Testis (tissue), 3 donors: ENCODE measurements around the gene GFY. TPM values are rescaled to one million over a fixed set of nuclear protein-coding genes. Genes with fewer than 3 reads are reported as not detected.

Source experiments
- DNase-seq: peaks from one replicate; pipeline ENCODE4 v3.0.0-alpha.2; 2019
- H3K27ac ChIP-seq, 2 donors: fragments of 200-600 bp; sonication (generic); one replicate each; pipeline ENCODE4 v1.5.1; 2019
- H3K27me3 ChIP-seq: fragments of 200-600 bp; sonication (generic); one replicate; pipeline ENCODE4 v1.5.1; 2019
- H3K36me3 ChIP-seq: fragments of 200-600 bp; sonication (generic); one replicate; pipeline ENCODE4 v1.5.1; 2017; ENCODE audit warnings: low read depth; ENCODE audit errors: missing control alignments
- H3K4me1 ChIP-seq: fragments of 200-600 bp; sonication (generic); one replicate; pipeline ENCODE4 v1.5.1; 2019
- H3K4me3 ChIP-seq, 2 donors: fragments of 200-600 bp; sonication (generic); one replicate each; pipeline ENCODE4 v1.5.1; 2017 to 2019
- H3K9me3 ChIP-seq: fragments of 200-600 bp; sonication (generic); one replicate; pipeline ENCODE4 v1.5.1; 2017
- CTCF ChIP-seq, 3 experiments: fragments of 450-650 bp in 2 of 3; fragments of 200-600 bp in 1 of 3; sonication (generic) in 1 of 3; IDR thresholded peaks; one replicate each; pipeline ENCODE4 v1.5.1; 2016 to 2019; ENCODE audit warnings: antibody characterized with exemption in 3 of 3, mild to moderate bottlenecking in 2 of 3, moderate library complexity in 1 of 3
- POLR2A ChIP-seq: fragments of 450-650 bp; IDR thresholded peaks from one replicate; pipeline ENCODE4 v1.6.1; 2017; ENCODE audit warnings: antibody characterized with exemption, mild to moderate bottlenecking, moderate library complexity
- WGBS, 2 donors: methylation state at CpG; one replicate each; pipeline ENCODE4 v1.1.5; 2018; 5-methylcytosine and 5-hydroxymethylcytosine counted together
- intact Hi-C: fragments of 100-400 bp; cut with DNase I; formaldehyde crosslinking; loops from one replicate; pipeline ENCODE4 v1.15.1; 2023; ENCODE audit warnings: low total_unique reads
- polyA plus RNA-seq: library from polyadenylated mRNA; stranded (reverse); fragments of 350-450 nt; fragmentation: Illumina TruSeq; extraction: RNeasy Lipid Tissue Mini Kit (QIAGEN cat#74804); gene quantifications from one replicate; pipeline ENCODE4 v1.2.3, GENCODE V29; 2014; ENCODE audit warnings: low read depth, low replicate concordance; ENCODE audit not compliant: insufficient read depth
- total RNA-seq, 2 donors: library from RNA; depleted of rRNA; stranded (reverse); fragments of >200 nt; gene quantifications; one replicate each; pipeline ENCODE4 v1.2.3, GENCODE V29; 2016

The GFY gene
- total and polyA plus RNA-seq, 3 donors from 2014 or later: 0.24 to 0.80 (median 0.62) TPM

- Histone ChIP-seq H3K27me3 (no peaks in the 10 kb centered on the region), H3K4me3 (peak overlapping the region; percentile 23 to 41), H3K9me3 (no peaks in the 10 kb centered on the region), H3K27ac (no peak overlapping the region), H3K4me1 (peaks cover 11% of the 10 kb centered on the region), H3K36me3 (no peaks in the 10 kb centered on the region)
- WGBS, 2 donors: 18 to 19% methylated on average over 19 of the region's 19 CpGs
- TF ChIP-seq CTCF (IDR thresholded peaks at IDR 0.05) (no peak), POLR2A (no peak)
- intact Hi-C loops: loop anchor here (10.0 kb wide), 1 partner anchor 46 kb away; no protein-coding TSS in a partner anchor
- DNase-seq: no peak
Observed at GRCh38 chr19:49440439-49441209, 15.4 kb downstream of the GFY start.

GRCh38 chr19:49441210-49441959 lies 16.2 kb downstream of the GFY start, which contains the start of gene SLC17A7:
SLC17A7 (minus strand) TSS chr19:49441527; CDS start chr19:49441379, 148 bp downstream.
- H3K27me3 ChIP-seq: no peaks in the 10 kb centered on the region
- intact Hi-C loops: loop anchor here (10.0 kb wide), 1 partner anchor 47 kb away; no protein-coding TSS in a partner anchor
- TF ChIP-seq CTCF (IDR thresholded peaks at IDR 0.05): no peak
- TF ChIP-seq POLR2A: no peak
- peaks cover 11% of the 10 kb centered on the region for H3K4me1 ChIP-seq
- peak; percentile 64 for DNase-seq
- H3K36me3 ChIP-seq: no peaks in the 10 kb centered on the region
- no peaks in the 10 kb centered on the region for H3K9me3 ChIP-seq
- H3K27ac ChIP-seq: peak within 1 kb of the TSS in 1 of 2 donors; percentile 77
- peak within 1 kb of the TSS; percentile 23 to 41 for H3K4me3 ChIP-seq
- WGBS, 2 donors: 2 to 3% methylated on average over 27 to 56 of the region's 56 CpGs

- no peaks in the 10 kb centered on the region for H3K9me3 ChIP-seq
- DNase-seq: no peak
- 11 to 20% methylated on average over 14 of the region's 14 CpGs for WGBS, 2 donors
- intact Hi-C loops: loop anchor here (10.0 kb wide), 1 partner anchor 47 kb away; no protein-coding TSS in a partner anchor
- H3K27ac ChIP-seq: peak overlapping the region in 1 of 2 donors; percentile 77
- H3K27me3 ChIP-seq: no peaks in the 10 kb centered on the region
- TF ChIP-seq POLR2A (no peak), CTCF (IDR thresholded peaks at IDR 0.05) (no peak)
- H3K36me3 ChIP-seq: no peaks in the 10 kb centered on the region
- H3K4me1 ChIP-seq: peaks cover 11% of the 10 kb centered on the region
- no peak overlapping the region for H3K4me3 ChIP-seq
Observed at GRCh38 chr19:49441960-49442350, 16.8 kb downstream of the GFY start.

GRCh38 chr19:49442354-49442753 lies 17.2 kb downstream of the GFY start:
- H3K36me3 ChIP-seq: no peaks in the 10 kb centered on the region
- TF ChIP-seq CTCF (IDR thresholded peaks at IDR 0.05): no peak
- H3K4me3 ChIP-seq: peak overlapping the region in 1 of 2 donors; percentile 64
- 2 to 5% methylated on average over 11 of the region's 11 CpGs for WGBS, 2 donors
- H3K27ac ChIP-seq: peak overlapping the region in 1 of 2 donors; percentile 77
- intact Hi-C loops: loop anchor here (10.0 kb wide), 1 partner anchor 48 kb away; no protein-coding TSS in a partner anchor
- no peaks in the 10 kb centered on the region for H3K27me3 ChIP-seq
- no peaks in the 10 kb centered on the region for H3K9me3 ChIP-seq
- H3K4me1 ChIP-seq: peaks cover 11% of the 10 kb centered on the region
- DNase-seq: peak; percentile 41
